ENCODE results near the gene CYP2A13. TPM values are rescaled to one million over a fixed set of nuclear protein-coding genes. Genes with fewer than 3 reads are reported as not detected.

Gene CYP2A13
- total RNA-seq, 1 donor from 2014 or later = not detected

Other genes starting within 250 kb of the CYP2A13 start
- gene CYP2A6, start 238.0 kb upstream of the CYP2A13 start, total RNA-seq = not detected
- gene CYP2A7, start 206.2 kb upstream of the CYP2A13 start, total RNA-seq = not detected
- gene CYP2B6, start 97.2 kb upstream of the CYP2A13 start, total RNA-seq = not detected
- not detected for gene CYP2F1, start 26.0 kb downstream of the CYP2A13 start, total RNA-seq
- 0.87 TPM for gene CYP2S1, start 104.8 kb downstream of the CYP2A13 start, total RNA-seq
- 13.8 TPM for gene AXL, start 130.8 kb downstream of the CYP2A13 start, total RNA-seq
- gene HNRNPUL1, start 175.9 kb downstream of the CYP2A13 start, total RNA-seq = 128 TPM
- 15.9 TPM for gene CCDC97, start 221.7 kb downstream of the CYP2A13 start, total RNA-seq

Measured in left ventricle myocardium superior (tissue), 1 donor.